ENCODE data around the gene OTOGL. TPM values are rescaled to one million over a fixed set of nuclear protein-coding genes. Genes with fewer than 3 reads are reported as not detected.
A peak's percentile ranks its signal among the peaks of the same experiment; 100 is the strongest.

The OTOGL gene
- total and polyA plus RNA-seq, 9 donors, result 0.05 to 0.26 (median 0.12) TPM; not detected in 2

DNA sequence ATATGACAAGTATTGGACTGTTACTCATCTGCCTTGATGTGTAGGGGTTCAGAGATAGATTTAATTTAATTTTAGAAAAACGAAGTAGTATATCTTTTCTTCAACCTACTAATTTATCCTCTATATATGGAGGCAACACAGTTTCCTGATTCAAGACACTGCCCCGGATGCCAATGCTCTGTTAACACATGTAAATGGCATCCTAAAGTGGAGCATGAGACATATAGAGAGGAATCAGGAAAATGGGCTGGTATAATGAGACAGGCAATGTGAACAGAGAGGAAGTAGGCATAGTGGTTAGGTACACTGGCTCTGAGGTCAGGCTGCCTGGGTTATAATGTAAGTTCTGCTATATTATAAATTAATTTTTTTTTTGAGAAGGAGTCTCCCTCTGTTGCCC is 85.6 kb downstream of the OTOGL start:
- H3K36me3 ChIP-seq, result no peaks in the 10 kb centered on the region
- 48 to 50% (median 49%) methylated on average over 2 of the region's 2 CpGs for WGBS, 3 donors
- no peaks in the 10 kb centered on the region for H3K27me3 ChIP-seq
- H3K27ac ChIP-seq, result no peak overlapping the region
- DNase-seq, result no peak
- no peak overlapping the region for H3K4me3 ChIP-seq
- H3K4me1 ChIP-seq (ENCODE audit: insufficient read depth), result peaks cover 2% of the 10 kb centered on the region
- intact Hi-C loops (cut with DNase I), result loop anchor here in 3 of 4 donors (5.0 to 10.0 kb wide), 2 partner anchors 288 to 630 kb away; no protein-coding TSS in a partner anchor
- H3K9me3 ChIP-seq, result no peaks in the 10 kb centered on the region
- TF ChIP-seq CTCF (IDR thresholded peaks at IDR 0.05), result no peak
- no peak for TF ChIP-seq EP300 (IDR thresholded peaks at IDR 0.05)
- no peak for TF ChIP-seq POLR2A (IDR thresholded peaks at IDR 0.05)

GRCh38 chr12:80186727-80187217 is 87.4 kb downstream of the OTOGL start:
- peak; percentile 54 for TF ChIP-seq EP300 (IDR thresholded peaks at IDR 0.05)
- TF ChIP-seq CTCF (IDR thresholded peaks at IDR 0.05), result peak; percentile 64 to 78 (median 72)
- no peak for TF ChIP-seq POLR2A (IDR thresholded peaks at IDR 0.05)
- Histone ChIP-seq H3K4me3 (no peak overlapping the region), H3K9me3 (no peaks in the 10 kb centered on the region), H3K4me1 (ENCODE audit: insufficient read depth) (peaks cover 2% of the 10 kb centered on the region), H3K27ac (peak overlapping the region; percentile 17 to 66), H3K36me3 (no peaks in the 10 kb centered on the region), H3K27me3 (no peaks in the 10 kb centered on the region)
- 19 to 24% (median 21%) methylated on average over 2 of the region's 2 CpGs for WGBS, 3 donors
- DNase-seq, result peak in 4 of 5 donors; percentile 26 to 81 (median 58)
- intact Hi-C loops (cut with DNase I), result loop anchor here in 3 of 4 donors (5.0 to 10.0 kb wide), 2 partner anchors 289 to 632 kb away; no protein-coding TSS in a partner anchor

- WGBS, 3 donors, result 60 to 64% (median 60%) methylated on average over 2 of the region's 2 CpGs
Measured at GRCh38 chr12:80187660-80188090, 88.3 kb downstream of the OTOGL start.

GRCh38 chr12:80188576-80188975 is 89.2 kb downstream of the OTOGL start:
- intact Hi-C loops (cut with DNase I), result loop anchor here in 3 of 4 donors (5.0 to 10.0 kb wide), 2 partner anchors 291 to 634 kb away; no protein-coding TSS in a partner anchor
- H3K4me3 ChIP-seq, result no peak overlapping the region
- no peaks in the 10 kb centered on the region for H3K27me3 ChIP-seq
- no peaks in the 10 kb centered on the region for H3K9me3 ChIP-seq
- no peak overlapping the region for H3K27ac ChIP-seq
- 20 to 44% (median 30%) methylated on average over 2 of the region's 2 CpGs for WGBS, 3 donors
- TF ChIP-seq CTCF (IDR thresholded peaks at IDR 0.05) (no peak), POLR2A (IDR thresholded peaks at IDR 0.05) (no peak), EP300 (IDR thresholded peaks at IDR 0.05) (no peak)
- DNase-seq, result no peak
- H3K36me3 ChIP-seq, result no peaks in the 10 kb centered on the region
- H3K4me1 ChIP-seq (ENCODE audit: insufficient read depth), result peaks cover 2% of the 10 kb centered on the region

More at GRCh38 chr12:80187660-80188090, 88.3 kb downstream of the OTOGL start:
- no peaks in the 10 kb centered on the region for H3K27me3 ChIP-seq
- intact Hi-C loops (cut with DNase I), result loop anchor here in 3 of 4 donors (5.0 to 10.0 kb wide), 2 partner anchors 290 to 633 kb away; no protein-coding TSS in a partner anchor
- no peak overlapping the region for H3K4me3 ChIP-seq
- no peaks in the 10 kb centered on the region for H3K36me3 ChIP-seq
- peak in 1 of 5 donors; percentile 21 for DNase-seq
- TF ChIP-seq POLR2A (IDR thresholded peaks at IDR 0.05), result no peak
- no peak for TF ChIP-seq EP300 (IDR thresholded peaks at IDR 0.05)
- TF ChIP-seq CTCF (IDR thresholded peaks at IDR 0.05), result no peak
- H3K9me3 ChIP-seq, result no peaks in the 10 kb centered on the region
- peaks cover 2% of the 10 kb centered on the region for H3K4me1 ChIP-seq (ENCODE audit: insufficient read depth)
- H3K27ac ChIP-seq, result peak overlapping the region; percentile 17 to 53

All from ovary (tissue), 9 donors.